HepG2 (cell line): ENCODE measurements around the gene JMJD8. TPM values are rescaled to one million over a fixed set of nuclear protein-coding genes. Genes with fewer than 3 reads are reported as not detected.

ENCODE experiments used
- AHDC1 ChIP-seq: sonication (generic); formaldehyde crosslinking; IDR thresholded peaks from 2 replicates; pipeline ENCODE4 v1.5.1; 2020; ENCODE audit warnings: mild to moderate bottlenecking, missing genetic modification reagents, borderline replicate concordance
- CENPBD1 ChIP-seq: sonication (generic); formaldehyde crosslinking; IDR thresholded peaks from 2 replicates; pipeline ENCODE4 v1.8.0; 2022; ENCODE audit warnings: missing genetic modification reagents, low read depth, mild to moderate bottlenecking, borderline replicate concordance
- CREB3 ChIP-seq: sonication (generic); formaldehyde crosslinking; IDR thresholded peaks from 2 replicates; pipeline ENCODE4 v1.5.0; 2020; ENCODE audit warnings: missing genetic modification reagents
- ERF ChIP-seq: IDR thresholded peaks from 2 replicates; pipeline ENCODE4 v1.6.1; 2018; ENCODE audit warnings: missing biosample characterization, missing genetic modification reagents
- MEIS1 ChIP-seq: sonication (generic); formaldehyde crosslinking; IDR thresholded peaks from 2 replicates; pipeline ENCODE4 v1.9.0; 2021; ENCODE audit warnings: mild to moderate bottlenecking, missing genetic modification reagents, moderate library complexity, borderline replicate concordance
- RXRA ChIP-seq: sonication (generic); formaldehyde crosslinking; IDR thresholded peaks from 2 replicates; pipeline ENCODE4 v1.5.1; 2020; ENCODE audit warnings: missing genetic modification reagents
- ZBTB4 ChIP-seq: sonication (generic); formaldehyde crosslinking; IDR thresholded peaks from 2 replicates; pipeline ENCODE4 v1.4.0; 2020; ENCODE audit warnings: missing genetic modification reagents, mild to moderate bottlenecking, borderline replicate concordance
- ZFP91 ChIP-seq: sonication (generic); formaldehyde crosslinking; IDR thresholded peaks from 2 replicates; pipeline ENCODE4 v1.9.0; 2022; ENCODE audit warnings: missing genetic modification reagents, mild to moderate bottlenecking, borderline replicate concordance
- ZNF609 ChIP-seq: sonication (generic); formaldehyde crosslinking; IDR thresholded peaks from 2 replicates; pipeline ENCODE4 v1.4.0; 2020; ENCODE audit warnings: mild to moderate bottlenecking, missing genetic modification reagents, borderline replicate concordance
- polyA plus RNA-seq, 8 experiments: library from polyadenylated mRNA; depleted of rRNA in 3 of 8; stranded (reverse) in 7 of 8; unstranded in 1 of 8; fragments of >200 nt; fragmentation: Illumina TruSeq in 4 of 8; extraction: Trizol in 4 of 8; gene quantifications; 2 replicates each; pipeline versions ENCODE4 v1.2.1 to v1.2.3, GENCODE V29; 2011 to 2016; ENCODE audit warnings: low read depth in 4 of 8, missing spikeins in 1 of 8, mixed read lengths in 1 of 8; ENCODE audit not compliant: insufficient read depth in 1 of 8
- total RNA-seq, 5 experiments: library from RNA; depleted of rRNA; stranded (reverse); fragments of >200 nt; fragmentation: Illumina TruSeq; extraction: Trizol; gene quantifications; 2 replicates each; pipeline ENCODE4 v1.2.3, GENCODE V29; 2016; ENCODE audit warnings: low read depth in 1 of 5

The JMJD8 gene
- total and polyA plus RNA-seq, 2 of the 13 experiments (the other 11 are each of a cell fraction or from before 2014, with no cell fraction given) = 2.6 to 11.8 TPM

GRCh38 chr16:667780-668518 lies 16.2 kb downstream of the JMJD8 start, which contains the start of gene RHOT2 (continued):
- TF ChIP-seq AHDC1 (CRISPR knock-in tag) = no peak
- no peak for TF ChIP-seq RXRA (CRISPR knock-in tag)
- TF ChIP-seq ZFP91 (CRISPR knock-in tag) = peak; percentile 81
- no peak; the same call in 1 of the 2 replicates for TF ChIP-seq CENPBD1 (CRISPR knock-in tag)
- no peak for TF ChIP-seq ZNF609
- 0 out of 2 replicates have a peak, but pooled peaks have one; percentile 39 for TF ChIP-seq CREB3 (CRISPR knock-in tag)
- no peak for TF ChIP-seq ZBTB4
- TF ChIP-seq MEIS1 (CRISPR knock-in tag) = no peak
- peak; percentile 79 for TF ChIP-seq ERF (CRISPR knock-in tag)
